ENCODE measurements around the gene SLC2A6.

Gene SLC2A6

GRCh38 chr9:133440874-133441273, 38.0 kb downstream of the SLC2A6 start:
- in situ Hi-C loops (cut with MboI; ENCODE audit: low sequenced_read_pairs), result no loop called here

GRCh38 chr9:133439337-133439736, 39.6 kb downstream of the SLC2A6 start:
- in situ Hi-C loops (cut with MboI; ENCODE audit: low sequenced_read_pairs), result no loop called here

- in situ Hi-C loops (cut with MboI; ENCODE audit: low sequenced_read_pairs), result no loop called here
These were observed 41.0 kb downstream of the SLC2A6 start for GRCh38 chr9:133437753-133438531.

- in situ Hi-C loops (cut with MboI; ENCODE audit: low sequenced_read_pairs), result no loop called here
These were observed 42.2 kb downstream of the SLC2A6 start for GRCh38 chr9:133436681-133437080.

- in situ Hi-C loops (cut with MboI; ENCODE audit: low sequenced_read_pairs), result no loop called here
These were observed 45.5 kb downstream of the SLC2A6 start for GRCh38 chr9:133433351-133433843.

- in situ Hi-C loops (cut with MboI; ENCODE audit: low sequenced_read_pairs), result no loop called here
These were observed 48.7 kb downstream of the SLC2A6 start for GRCh38 chr9:133430244-133430643.

- in situ Hi-C loops (cut with MboI; ENCODE audit: low sequenced_read_pairs), result no loop called here
These were observed 49.2 kb downstream of the SLC2A6 start for GRCh38 chr9:133429641-133430161.

GRCh38 chr9:133429214-133429613, 49.7 kb downstream of the SLC2A6 start:
- in situ Hi-C loops (cut with MboI; ENCODE audit: low sequenced_read_pairs), result no loop called here

- in situ Hi-C loops (cut with MboI; ENCODE audit: low sequenced_read_pairs), result no loop called here
These were observed 50.2 kb downstream of the SLC2A6 start for GRCh38 chr9:133428617-133429101.

- in situ Hi-C loops (cut with MboI; ENCODE audit: low sequenced_read_pairs), result no loop called here
These were observed 51.1 kb downstream of the SLC2A6 start for GRCh38 chr9:133427658-133428348.

GRCh38 chr9:133426011-133426410, 52.9 kb downstream of the SLC2A6 start:
- in situ Hi-C loops (cut with MboI; ENCODE audit: low sequenced_read_pairs), result no loop called here

- in situ Hi-C loops (cut with MboI; ENCODE audit: low sequenced_read_pairs), result no loop called here
These were observed 53.8 kb downstream of the SLC2A6 start for GRCh38 chr9:133425049-133425632.

- in situ Hi-C loops (cut with MboI; ENCODE audit: low sequenced_read_pairs), result no loop called here
These were observed 54.7 kb downstream of the SLC2A6 start for GRCh38 chr9:133424187-133424586.

GRCh38 chr9:133423216-133423615, 55.7 kb downstream of the SLC2A6 start:
- in situ Hi-C loops (cut with MboI; ENCODE audit: low sequenced_read_pairs), result no loop called here

GRCh38 chr9:133421615-133422542, 57.0 kb downstream of the SLC2A6 start, which contains the start of gene ADAMTS13:
ADAMTS13 (plus strand) TSS chr9:133422367; CDS start chr9:133422444, 77 bp downstream.
- in situ Hi-C loops (cut with MboI; ENCODE audit: low sequenced_read_pairs), result no loop called here
